Activated gamma-delta T cell (primary cell): ENCODE results near the gene ADGRL1.

Source experiments
- DNase-seq: peaks from one replicate; lab custom pipeline; 2025; lab: John Stamatoyannopoulos, UW

The ADGRL1 gene

GRCh38 chr19:14139944-14140343 is 66.0 kb downstream of the ADGRL1 start:
- DNase-seq = no peak

DNA sequence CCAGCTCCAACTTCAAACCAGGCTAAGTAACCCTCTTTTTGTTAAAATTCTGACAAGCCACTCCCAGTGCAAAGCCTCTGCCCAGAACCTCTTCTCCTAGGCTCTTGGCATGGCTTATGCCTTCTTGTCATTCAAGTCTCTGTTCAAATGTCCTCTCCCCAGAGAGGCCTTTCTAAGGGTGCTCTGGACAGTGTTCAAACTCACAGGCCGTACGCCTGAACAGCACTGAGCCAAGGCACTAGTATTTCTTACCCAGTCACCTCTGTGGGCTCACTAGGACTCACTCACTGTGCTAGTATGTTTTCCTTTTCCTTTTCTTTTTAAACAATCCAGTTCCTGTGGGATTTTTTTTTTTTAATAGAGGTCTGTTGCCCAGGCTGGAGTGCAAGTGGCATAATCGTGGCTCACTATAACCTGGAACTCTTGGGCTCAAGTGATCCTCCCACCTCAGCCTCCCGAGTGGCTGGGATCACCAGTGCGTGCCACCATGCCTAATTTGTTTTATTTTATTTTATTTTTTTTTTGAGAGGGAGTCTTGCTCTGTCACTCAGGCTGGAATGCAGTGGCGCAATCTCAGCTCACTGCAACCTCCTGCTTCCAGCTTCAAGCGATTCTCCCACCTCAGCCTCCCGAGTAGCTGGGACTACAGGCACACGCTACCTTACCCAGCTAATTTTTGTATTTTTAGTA is 67.2 kb downstream of the ADGRL1 start:
- no peak for DNase-seq

GRCh38 chr19:14136509-14137281 is 69.3 kb downstream of the ADGRL1 start, which contains the start of gene ASF1B:
ASF1B (minus strand) TSS chr19:14136589; CDS start chr19:14136456, 133 bp downstream.
- DNase-seq = peak; percentile 99

- DNase-seq = no peak
Measured at GRCh38 chr19:14135985-14136508, 69.9 kb downstream of the ADGRL1 start.

DNA sequence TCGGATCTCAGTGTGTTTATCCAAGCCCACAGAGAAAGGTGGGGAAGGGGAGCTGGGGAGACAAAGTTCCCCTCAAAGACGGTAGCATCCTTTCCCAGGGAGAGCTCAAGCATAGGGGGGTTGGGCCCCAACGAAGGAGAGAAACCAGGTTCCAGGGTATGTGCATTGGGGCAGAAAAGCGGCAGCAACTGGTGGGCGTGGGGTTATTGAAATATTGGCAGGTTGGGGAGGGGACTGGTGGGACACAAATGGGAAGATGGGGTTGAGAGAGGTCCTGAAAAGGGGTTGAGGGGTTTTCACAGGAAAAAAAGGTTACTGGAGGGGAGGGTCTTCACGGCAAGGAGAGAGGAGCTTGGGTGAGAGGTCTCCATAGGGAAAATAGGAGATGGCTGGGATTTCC is 70.6 kb downstream of the ADGRL1 start:
- DNase-seq = no peak

DNA sequence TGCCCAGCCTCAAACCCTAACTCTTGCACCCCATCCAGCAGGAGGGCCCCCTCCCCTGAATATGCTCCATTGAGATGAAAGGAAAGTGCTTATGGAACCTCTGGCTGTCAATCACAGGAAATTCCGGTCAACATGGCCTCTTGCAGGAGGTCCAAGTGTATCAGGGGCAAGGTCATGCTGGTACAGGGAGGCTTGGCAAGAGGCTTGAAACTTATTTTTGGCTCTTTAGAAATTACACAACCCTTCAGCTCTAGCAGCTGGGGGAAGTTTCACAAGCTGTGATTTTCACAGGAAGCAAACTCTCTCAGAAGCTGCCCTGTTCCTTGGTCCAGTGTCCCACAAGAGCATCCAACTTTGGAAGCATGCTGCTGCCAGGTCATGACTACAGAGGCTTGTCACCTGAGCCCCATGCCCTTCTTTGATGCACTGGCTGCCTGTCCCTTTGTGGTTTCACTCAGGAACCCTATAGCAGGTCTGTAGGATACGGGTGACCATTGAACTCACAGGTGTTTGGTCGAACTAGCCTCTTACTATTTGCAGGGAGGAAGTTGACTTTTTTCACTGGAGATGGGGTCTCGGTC is 78.0 kb downstream of the ADGRL1 start:
- DNase-seq = no peak

- no peak for DNase-seq
Measured at GRCh38 chr19:14127176-14127575, 78.8 kb downstream of the ADGRL1 start.

- no peak for DNase-seq
Measured at GRCh38 chr19:14122924-14123323, 83.0 kb downstream of the ADGRL1 start.

- no peak for DNase-seq
Measured at GRCh38 chr19:14120497-14120780, 85.5 kb downstream of the ADGRL1 start.

DNA sequence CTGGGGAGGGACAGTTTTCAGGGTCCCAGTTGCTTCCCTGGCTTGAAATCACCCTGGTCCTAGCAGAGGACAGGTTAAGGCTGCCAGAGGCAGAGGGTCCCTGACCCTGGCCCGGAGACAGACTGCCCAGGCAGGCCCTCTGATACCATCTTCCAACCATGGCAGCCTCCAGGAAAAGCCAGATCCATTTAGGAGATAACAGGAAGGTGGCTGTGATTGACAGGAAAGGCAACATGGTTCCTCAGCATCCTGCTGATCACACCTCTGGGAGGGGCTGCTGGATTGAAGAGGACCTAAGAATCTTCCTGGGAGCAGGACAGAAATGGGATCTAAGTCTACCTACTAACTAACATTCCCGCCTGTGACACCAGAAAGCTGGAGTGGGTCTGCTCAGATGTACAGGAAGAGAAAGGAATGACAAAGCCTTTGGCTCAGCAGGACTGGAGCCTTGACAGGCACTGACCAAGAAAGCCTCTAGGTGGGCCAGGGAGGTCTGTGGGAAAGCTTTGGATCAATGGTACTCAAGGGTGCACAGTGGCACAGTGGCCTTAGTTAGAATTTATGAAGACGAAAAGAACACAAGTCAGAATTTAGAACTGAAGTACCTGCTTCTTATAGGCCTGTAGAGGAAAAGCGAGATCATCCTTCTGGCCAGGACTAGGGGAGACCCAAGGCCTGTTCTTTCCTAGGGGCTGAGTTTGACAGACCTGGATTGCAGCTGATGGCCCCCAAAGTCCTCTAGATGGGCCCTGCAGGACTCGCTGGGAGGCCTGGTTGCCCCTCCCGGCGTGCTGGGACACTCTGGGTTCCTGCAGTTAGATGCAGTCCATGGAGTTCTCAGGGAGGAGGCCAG is 86.1 kb downstream of the ADGRL1 start:
- no peak for DNase-seq

DNA sequence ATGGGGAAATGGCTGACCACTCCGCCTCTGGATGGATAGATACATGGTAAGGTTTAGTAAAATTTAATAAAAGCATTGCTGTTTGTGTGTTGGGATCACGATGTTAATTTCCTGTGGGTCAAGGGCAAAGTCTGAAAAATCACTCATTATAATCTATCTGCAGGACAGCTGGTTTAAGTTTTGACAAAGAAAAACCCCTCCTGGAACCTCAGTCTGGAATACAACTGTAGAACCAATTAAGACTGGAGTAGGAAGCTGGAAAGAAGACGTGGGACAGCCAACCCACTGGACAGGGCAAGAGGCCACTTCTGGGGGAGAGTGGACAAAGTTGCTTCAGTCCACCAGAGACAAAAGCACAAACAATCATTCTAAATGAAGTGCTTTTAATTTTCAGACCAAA is 86.8 kb downstream of the ADGRL1 start:
- no peak for DNase-seq

DNA sequence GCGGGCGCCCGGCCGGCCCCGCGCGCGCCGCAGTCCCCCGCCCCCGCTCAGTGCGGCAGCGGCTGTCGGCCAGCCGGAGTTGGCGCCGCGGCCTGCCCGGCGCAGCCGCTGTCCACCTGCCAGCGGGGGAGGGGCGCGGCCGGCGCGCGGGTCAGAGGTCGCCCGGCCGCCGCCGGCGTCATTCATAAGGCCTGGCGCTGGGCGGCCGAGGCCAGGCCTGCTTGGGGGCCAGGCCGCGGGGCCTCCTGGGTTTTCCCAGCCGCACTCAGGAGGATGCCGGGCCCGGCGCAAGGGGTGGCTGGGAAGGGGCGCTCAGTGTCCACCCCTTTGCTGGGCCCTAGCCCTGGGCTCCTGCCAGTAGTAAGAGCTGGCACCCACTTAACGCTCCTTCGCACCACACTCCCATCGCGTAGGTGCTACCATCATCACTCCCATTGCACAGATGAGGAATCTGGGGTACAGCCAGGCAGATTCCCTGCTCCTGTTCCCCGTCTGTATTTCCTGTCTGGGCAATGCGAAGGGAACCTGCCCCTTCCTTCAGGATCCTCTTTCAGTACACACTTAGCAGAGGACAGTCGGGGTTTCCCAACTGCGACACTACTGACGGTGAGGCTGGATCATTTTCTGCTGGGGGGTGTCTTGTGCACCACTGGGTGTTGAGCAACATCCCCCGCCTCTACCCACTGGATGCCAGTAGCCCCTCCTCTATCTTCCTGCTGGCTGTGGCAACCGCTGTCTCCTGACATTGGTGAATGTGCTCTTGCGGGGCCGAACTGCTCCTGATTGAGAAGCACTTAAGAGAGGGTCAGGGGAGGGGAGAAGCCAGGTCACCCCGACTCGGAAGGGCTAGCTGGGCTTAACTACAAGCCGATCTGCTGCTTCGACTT is 87.6 kb downstream of the ADGRL1 start:
- no peak for DNase-seq

GRCh38 chr19:14117668-14118164 is 88.3 kb downstream of the ADGRL1 start, which contains the start of gene PRKACA:
PRKACA (minus strand) TSS chr19:14117762; CDS start chr19:14117547, 215 bp downstream.
- DNase-seq = peak; percentile 100

DNA sequence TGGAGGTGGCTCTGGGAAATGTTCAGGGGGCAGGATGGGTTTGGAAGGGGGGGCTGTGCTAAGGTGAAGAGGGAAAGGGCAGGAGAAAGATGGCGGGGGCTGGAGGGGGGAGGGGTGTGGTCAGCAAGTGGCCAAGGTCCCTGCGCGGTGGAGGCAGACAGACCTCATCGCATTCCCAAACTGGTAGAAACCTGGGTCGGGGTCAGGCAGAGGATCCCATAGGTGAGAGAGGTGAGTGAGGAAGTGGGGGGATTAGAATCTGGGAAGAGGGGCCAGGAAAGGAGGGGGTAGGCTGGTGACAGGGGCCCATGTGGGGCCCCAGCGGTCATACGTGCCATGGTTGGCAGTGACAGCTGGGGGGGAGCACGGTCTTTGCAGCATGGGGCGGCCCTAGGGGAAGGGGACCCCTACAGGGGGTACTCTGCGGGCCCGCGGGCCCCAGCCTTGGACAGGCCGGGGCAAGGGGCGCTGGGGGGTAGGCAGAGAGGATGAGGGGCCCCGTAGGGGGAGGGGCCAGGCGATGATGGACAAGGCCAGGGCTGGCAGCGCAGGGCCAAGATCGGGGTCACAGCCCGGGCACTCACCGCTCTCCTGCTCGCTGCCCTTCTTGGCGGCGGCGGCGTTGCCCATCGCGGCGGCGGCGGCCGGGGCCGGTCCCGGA is 88.9 kb downstream of the ADGRL1 start:
- no peak for DNase-seq

- DNase-seq = no peak
Measured at GRCh38 chr19:14116525-14116917, 89.4 kb downstream of the ADGRL1 start.

DNA sequence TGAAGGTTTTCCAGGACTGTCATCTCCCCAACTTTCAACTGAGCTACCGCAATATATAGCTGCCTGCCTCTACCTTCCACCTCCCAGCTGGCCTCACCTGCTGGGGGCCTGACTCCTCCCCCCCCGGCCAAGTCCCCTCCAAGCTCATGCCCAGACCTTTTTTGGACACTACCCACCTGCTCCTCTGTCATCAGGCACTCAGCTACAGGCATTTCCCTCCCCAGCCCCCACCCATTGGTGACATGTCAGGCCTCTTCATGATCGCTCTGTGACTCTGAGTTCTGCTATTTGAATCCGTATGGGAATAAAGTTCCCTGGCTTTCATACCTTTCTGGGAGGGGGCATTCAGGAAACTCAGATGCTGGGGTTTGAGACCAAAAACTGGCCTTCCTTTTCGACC is 90.2 kb downstream of the ADGRL1 start:
- no peak for DNase-seq

DNA sequence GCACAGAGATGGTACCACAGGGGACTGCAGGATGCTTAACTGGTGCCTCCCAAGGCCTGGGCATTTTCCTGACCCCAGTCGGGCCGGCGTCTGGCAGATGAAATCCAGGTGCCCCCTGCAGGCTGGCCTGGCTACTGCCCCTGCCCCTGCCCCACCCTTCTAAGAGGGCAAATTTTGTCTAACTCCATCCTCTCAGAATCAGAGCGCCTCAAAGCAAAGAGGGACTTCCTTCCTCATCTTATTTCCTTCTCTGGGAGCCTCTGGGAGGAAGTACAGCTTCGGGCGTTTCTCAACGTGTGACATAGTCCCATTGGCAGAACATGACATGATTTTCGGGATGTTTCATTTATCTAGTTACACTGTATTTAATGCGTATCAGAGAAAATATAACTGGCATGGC is 91.1 kb downstream of the ADGRL1 start:
- no peak for DNase-seq

DNA sequence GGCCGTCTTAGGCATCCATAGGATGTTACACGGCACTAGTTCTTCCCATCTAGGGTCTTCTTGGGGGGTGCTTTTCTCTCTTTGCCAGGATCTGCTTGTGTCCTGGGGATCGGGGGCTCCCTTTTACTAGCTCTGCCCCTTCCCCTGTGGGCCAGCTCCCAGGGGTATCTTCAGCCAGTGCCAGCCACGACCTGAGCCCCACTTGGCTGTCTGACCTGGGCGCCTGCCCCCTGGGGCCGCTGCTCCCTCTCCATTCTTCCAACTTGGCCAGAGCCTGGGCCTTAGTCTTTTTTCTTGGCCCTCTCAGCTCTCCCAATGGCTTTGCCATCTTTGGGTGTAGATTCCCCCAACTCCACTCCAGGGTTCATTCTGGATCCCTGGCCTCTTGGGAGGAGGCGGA is 91.5 kb downstream of the ADGRL1 start:
- no peak for DNase-seq

- no peak for DNase-seq
Measured at GRCh38 chr19:14113762-14114414, 92.1 kb downstream of the ADGRL1 start.
